ENCODE measurements around the gene RRAGD.

DNA sequence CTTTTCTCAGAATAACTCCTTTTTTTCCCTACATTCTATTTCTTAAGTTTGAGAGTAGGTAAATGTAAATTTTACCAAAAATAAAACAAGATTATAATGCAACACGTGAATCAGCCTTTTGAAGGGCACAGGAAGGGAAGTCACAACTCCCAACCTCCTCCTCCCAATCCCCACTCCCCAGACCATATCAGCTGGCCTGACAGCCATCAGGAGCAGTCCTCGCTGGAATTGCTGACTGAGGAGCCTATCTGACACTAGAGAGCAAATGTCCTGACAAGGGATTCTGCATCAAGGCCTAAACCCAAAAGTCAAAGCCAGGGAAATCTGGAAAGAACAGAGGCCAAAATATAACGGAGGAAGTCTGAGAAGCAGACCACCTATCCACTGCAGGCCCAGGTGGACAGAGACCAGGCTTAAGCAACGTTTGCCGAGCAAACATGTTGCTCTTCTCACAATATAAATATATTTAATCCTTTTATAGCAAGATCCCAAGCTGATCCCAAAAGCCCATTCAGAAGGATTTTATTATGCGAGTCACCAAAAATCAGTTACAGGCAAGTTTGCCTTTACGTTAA is 2.5 kb downstream of the RRAGD start:
- no peak for TF ChIP-seq ELF4 (IDR thresholded peaks at IDR 0.05)
- TF ChIP-seq FOXK2 (IDR thresholded peaks at IDR 0.05): no peak
- no peak for TF ChIP-seq BHLHE40 (IDR thresholded peaks at IDR 0.05; ENCODE audit: borderline replicate concordance)
- no peak for TF ChIP-seq HDGF (IDR thresholded peaks at IDR 0.05; ENCODE audit: borderline replicate concordance)
- no peak for TF ChIP-seq TARDBP (IDR thresholded peaks at IDR 0.05)
- no peak for TF ChIP-seq ZNF384 (IDR thresholded peaks at IDR 0.05)
